Fibroblast of villous mesenchyme (primary cell): Measurements from ENCODE around the gene FARP2. TPM values are rescaled to one million over a fixed set of nuclear protein-coding genes. Genes with fewer than 3 reads are reported as not detected.
"Not testable (repeated sequence)": the region's sequence is repeated elsewhere in the genome, so short reads cannot be mapped to it uniquely, and the experiment has no call there.

Source experiments
- DNase-seq: peaks from one replicate; pipeline ENCODE4 v3.0.0-alpha.2; 2010; ENCODE audit warnings: low read depth
- H3K4me3 ChIP-seq: 2 replicates; pipeline ENCODE4 v1.5.1; 2011; ENCODE audit warnings: low read depth, mild to moderate bottlenecking, low read length
- total RNA-seq: library from RNA; depleted of rRNA; stranded (reverse); fragments of >200 nt; gene quantifications from 2 replicates; pipeline ENCODE4 v1.2.3, GENCODE V29; 2012
- TF ChIP-seq, protein P1 (sequence below): IDR thresholded peaks from 2 replicates; pipeline ENCODE4 v1.5.1; 2012; ENCODE audit warnings: low read depth, mild to moderate bottlenecking, low read length; ENCODE audit not compliant: insufficient read depth

Gene FARP2
- total RNA-seq, 1 donor: 37.6 TPM

DNA sequence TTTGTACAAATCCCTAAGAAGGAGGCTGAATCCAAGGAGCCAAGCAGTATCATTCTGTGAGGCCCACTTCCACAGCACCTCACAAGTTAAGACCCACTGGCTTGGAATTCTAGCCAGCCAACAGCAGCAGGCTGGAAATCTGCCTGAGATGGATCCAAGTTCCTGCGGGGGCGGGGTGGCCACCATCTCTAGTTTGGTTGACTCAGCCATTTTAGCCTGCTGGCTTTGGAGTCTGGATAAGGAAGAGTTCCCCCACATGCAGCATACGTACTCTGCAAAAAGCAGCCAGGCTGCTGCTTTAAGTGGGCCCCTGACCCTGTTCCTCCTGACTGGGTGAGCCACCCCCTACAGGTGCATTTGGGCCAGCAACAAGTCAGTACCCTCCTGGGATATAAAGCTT lies 65.2 kb downstream of the FARP2 start:
- no peak for DNase-seq
- H3K4me3 ChIP-seq: no peak overlapping the region
- TF ChIP-seq, protein P1, sequence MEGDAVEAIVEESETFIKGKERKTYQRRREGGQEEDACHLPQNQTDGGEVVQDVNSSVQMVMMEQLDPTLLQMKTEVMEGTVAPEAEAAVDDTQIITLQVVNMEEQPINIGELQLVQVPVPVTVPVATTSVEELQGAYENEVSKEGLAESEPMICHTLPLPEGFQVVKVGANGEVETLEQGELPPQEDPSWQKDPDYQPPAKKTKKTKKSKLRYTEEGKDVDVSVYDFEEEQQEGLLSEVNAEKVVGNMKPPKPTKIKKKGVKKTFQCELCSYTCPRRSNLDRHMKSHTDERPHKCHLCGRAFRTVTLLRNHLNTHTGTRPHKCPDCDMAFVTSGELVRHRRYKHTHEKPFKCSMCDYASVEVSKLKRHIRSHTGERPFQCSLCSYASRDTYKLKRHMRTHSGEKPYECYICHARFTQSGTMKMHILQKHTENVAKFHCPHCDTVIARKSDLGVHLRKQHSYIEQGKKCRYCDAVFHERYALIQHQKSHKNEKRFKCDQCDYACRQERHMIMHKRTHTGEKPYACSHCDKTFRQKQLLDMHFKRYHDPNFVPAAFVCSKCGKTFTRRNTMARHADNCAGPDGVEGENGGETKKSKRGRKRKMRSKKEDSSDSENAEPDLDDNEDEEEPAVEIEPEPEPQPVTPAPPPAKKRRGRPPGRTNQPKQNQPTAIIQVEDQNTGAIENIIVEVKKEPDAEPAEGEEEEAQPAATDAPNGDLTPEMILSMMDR: no peak

DNA sequence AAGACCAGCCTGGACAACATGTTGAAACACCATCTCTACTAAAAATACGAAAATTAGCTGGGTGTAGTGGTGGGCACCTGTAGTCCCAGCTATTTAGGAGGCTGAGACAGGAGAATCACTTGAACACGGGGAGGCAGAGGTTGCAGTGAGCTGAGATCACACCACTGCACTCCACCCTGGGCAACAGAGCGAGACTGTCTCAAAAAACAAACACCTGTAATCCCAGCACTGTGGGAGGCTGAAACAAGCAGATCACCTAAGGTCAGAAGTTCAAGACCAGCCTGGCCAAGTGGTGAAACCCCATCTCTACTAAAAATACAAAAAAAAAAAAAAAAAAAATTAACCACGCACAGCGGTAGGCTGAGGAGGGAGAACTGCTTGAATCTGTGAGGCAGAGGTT lies 65.9 kb downstream of the FARP2 start:
- H3K4me3 ChIP-seq, DNase-seq: not testable (repeated sequence)

DNA sequence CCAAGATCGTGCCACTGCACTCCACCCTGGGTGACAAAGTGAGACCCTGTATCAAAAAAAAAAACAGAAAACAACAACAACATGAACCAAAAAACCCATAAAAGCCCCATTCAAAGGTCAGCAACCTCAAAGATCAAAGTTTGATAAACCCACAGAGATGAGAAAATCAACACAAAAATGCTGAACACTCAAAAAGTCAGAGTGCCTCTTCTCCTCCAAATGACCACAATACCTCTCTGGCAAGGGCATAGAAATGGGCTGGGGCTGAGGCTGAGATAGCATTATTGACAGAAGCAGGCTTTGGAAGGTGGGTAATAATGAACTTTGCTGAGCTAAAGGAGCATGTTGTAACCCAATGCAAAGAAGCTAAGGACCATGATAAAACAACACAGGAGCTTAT lies 66.3 kb downstream of the FARP2 start:
- TF ChIP-seq, protein P1: no peak
- no peak for DNase-seq
- H3K4me3 ChIP-seq: no peak overlapping the region

DNA sequence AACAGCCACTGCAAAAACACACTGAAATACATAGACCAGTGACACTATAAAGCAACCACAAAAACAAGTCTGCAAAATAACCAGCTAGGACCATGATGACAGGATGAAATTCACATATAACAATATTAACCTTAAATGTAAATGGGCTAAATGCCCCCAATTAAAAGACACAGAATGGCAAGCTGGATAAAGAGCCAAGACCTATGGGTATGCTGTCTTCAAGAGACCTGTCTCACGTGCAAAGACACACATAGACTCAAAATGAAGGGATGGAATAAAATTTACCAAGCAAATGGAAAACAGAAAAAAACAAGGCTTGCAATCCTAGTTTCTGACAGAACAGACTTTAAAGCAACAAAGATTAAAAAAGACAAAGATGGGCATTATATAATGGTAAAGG lies 67.4 kb downstream of the FARP2 start:
- not testable (repeated sequence) for H3K4me3 ChIP-seq, DNase-seq

DNA sequence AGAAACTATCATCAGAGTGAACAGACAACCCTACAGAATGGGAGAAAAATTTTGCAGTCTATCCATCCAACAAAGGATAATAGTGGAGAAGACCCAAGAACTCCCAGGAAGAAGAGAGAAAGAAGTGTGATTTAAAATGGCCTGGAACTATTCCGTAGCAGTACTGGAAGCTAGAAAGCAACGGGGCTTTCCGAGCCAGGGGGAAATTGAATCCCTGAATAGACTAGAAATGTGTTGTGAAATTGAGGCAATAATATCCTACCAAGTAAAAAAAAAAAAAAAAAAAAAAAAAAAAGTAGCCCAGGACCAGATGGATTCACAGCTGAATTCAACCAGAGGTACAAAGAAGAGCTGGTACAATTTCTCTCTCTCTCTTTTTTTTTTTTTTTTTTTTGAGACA lies 69.3 kb downstream of the FARP2 start:
- TF ChIP-seq, protein P1: no peak
- no peak overlapping the region for H3K4me3 ChIP-seq
- DNase-seq: no peak

DNA sequence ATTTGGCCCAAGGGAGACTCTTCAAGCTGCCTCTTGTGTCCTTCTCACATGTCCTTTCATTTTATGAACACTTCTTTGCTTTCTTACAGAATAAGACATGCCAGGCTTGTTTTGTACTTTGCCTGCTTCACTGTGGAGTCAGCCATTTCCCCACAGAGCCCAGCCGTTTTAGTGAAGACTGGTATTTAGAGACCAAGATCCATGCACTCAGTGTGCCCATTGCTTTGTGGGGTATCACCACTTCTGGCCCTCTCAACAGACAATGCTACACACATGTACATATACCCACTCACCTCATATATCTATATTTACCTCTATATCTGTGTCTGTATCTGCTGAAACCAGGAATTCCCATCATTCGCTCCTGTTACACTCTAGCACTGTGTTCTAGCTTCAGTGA lies 74.1 kb downstream of the FARP2 start:
- H3K4me3 ChIP-seq: no peak overlapping the region
- no peak for DNase-seq
- TF ChIP-seq, protein P1: no peak

DNA sequence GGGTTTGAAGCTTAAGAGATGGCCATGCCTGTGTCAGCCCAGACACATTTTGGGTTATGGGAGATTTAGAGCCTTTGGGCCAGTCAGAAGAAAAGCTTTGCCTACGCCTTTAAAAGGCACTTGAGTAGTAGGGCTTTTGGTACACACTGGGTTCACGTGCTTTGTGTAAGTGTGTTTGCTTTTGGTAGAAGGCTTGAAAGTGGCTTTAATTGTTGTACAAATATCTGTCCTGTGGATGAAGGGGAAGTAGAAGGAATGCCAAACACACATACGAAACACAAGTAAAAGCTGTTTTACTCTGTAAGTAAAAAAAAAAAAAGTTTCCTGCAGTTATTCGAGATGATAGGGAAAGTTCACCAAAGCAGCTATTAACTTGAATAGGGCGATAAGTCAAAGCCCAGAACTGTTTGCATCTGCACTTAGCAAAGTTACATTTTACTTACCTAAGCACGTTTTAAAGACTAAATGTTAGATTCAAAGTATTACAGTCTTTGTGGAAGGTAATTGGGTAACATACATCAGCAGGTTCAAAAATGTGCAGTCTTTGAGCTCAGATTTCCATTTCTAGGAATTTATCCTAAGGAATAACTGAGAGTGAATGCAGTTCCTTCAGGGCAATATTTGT lies 76.9 kb downstream of the FARP2 start:
- no peak for DNase-seq
- TF ChIP-seq, protein P1: no peak
- H3K4me3 ChIP-seq: no peak overlapping the region

DNA sequence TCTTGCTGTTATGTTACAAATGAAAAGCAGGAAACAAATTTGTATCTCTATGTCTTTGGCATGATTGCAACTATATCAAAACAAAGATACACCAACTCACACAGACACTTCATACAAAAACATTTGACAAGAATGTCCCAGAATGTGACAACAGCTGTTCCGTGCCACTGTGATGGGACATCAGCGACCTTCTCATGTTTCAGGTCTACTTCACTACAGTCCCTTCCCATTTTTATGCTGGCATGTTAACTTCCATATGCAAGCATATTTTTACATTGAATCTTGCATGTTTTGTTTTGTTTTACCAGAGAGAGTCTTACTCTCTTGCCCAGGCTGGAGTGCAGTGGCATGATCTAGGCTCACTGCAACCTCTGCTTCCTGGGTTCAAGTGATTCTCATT lies 81.1 kb downstream of the FARP2 start:
- DNase-seq: no peak
- TF ChIP-seq, protein P1: no peak
- no peak overlapping the region for H3K4me3 ChIP-seq
